Activated T-helper 1 cell treated with anti-CD3 and anti-CD28 coated beads, Interleukin-12 subunit alpha, Interleukin-12 subunit beta, Interleukin-2, Interleukin-4 antibody, amounts not matched to agents 30 ng/mL and 10 ng/mL and 1 ng/mL, durations not matched to agents 14 hours and 24 hours and 36 hours (primary cell): ENCODE results near the gene NEMP2. TPM values are rescaled to one million over a fixed set of nuclear protein-coding genes. Genes with fewer than 3 reads are reported as not detected.

Experiments used
- total RNA-seq: library from RNA; stranded (reverse); gene quantifications from 2 replicates; pipeline ENCODE4 v1.2.3, GENCODE V29; 2022

The NEMP2 gene
- total RNA-seq, 1 donor from 2014 or later: 13.6 TPM

Other genes with a start within 250 kb of the NEMP2 start
- 24.6 and 27.1 TPM in 2 replicates for gene HIBCH, start 214.9 kb downstream of the NEMP2 start, total RNA-seq
- gene INPP1, start 191.1 kb downstream of the NEMP2 start, total RNA-seq: 7.7 and 9.8 TPM in 2 replicates
- 45.8 and 46.8 TPM in 2 replicates for gene MFSD6, start 126.4 kb downstream of the NEMP2 start, total RNA-seq
- gene NAB1, start 114.4 kb upstream of the NEMP2 start, total RNA-seq: 34.1 and 35.3 TPM in 2 replicates